Measurements from ENCODE around the gene FAM168A.

FAM168A gene

DNA sequence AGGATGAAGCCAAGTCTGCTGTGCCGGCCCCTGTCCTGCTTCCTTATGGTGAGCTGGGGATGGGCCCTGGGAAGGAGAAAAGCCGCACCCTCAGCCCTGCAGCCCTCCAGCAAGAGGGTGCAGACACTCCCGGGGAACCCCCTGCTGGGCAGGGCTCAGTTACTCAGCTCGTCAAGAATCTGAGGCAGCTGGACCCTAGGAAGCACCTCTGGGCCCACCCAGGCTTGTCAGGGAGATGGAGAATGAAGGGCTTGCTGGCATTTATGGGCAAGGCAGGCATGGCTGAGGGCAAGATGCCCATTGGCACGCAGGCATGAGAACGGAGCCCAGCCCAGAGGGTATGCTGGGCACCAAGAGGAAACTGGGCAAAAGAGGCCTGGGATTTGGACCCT is 208.8 kb downstream of the FAM168A start:
- Histone ChIP-seq H3K4me1 (ENCODE audit: insufficient read depth, insufficient read length) (peaks cover 28% of the 10 kb centered on the region), H3K9ac (ENCODE audit: insufficient read length, low read depth) (no peak overlapping the region)

DNA sequence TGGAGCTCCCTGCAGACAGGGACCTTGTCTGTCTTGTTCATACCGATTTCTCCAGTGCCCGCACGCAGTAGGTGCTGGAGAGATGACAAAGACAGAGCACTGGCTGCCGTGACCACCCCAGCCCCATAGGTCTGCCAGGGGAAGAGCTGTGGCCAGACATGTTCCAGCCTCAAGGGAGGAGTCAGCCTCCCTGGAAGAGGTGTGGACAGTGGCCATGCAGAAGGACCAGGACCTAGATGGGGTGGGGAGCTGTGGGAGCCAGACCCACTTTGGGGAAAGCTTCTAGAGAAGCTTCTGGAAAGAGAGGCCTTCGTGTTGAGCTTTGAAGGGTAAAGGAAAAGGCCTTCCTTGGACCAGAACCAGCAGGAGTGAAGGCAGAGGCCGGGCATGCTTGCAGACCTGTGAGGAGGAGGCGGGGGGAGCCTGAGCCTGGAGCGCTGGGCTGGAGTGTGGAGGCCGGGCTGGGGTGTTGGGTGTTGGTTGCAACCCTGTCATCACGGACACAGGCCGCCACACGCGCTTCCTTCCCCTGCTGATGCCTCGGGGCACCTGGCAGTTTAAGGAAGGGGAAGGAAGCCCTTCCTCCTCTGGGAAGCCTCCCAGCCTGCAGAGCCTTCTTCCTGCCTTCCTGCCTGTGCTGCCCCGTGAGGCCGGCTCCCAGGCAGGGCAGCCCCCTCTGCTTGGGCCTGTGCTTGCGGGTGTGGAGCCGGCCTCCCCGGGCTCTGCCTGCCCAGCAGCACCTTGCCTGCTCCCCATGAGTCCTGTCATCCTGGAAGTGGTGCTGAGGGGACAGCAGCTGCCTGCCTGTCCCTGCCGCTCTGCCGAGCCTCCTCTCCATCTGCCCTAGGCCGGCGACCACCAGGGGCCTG is 209.4 kb downstream of the FAM168A start:
- Histone ChIP-seq H3K9me3 (ENCODE audit: insufficient read depth, low read length) (no peaks in the 10 kb centered on the region), H3K27me3 (ENCODE audit: insufficient read depth, insufficient read length) (no peaks in the 10 kb centered on the region), H3K4me1 (ENCODE audit: insufficient read depth, insufficient read length) (peaks cover 32% of the 10 kb centered on the region), H3K36me3 (ENCODE audit: insufficient read depth, insufficient read length, low read length) (peaks cover 59% of the 10 kb centered on the region), H3K9ac (ENCODE audit: insufficient read length, low read depth) (peak overlapping the region; percentile 21), H3K4me3 (ENCODE audit: insufficient read length, low read depth) (no peak overlapping the region)
- no peak for DNase-seq (ENCODE audit: low read depth, low spot score)
- no peak for TF ChIP-seq SUZ12 (IDR thresholded peaks at IDR 0.05; ENCODE audit: extremely low read depth, insufficient read depth, insufficient read length)
- TF ChIP-seq YY1 (IDR thresholded peaks at IDR 0.05; ENCODE audit: insufficient read depth, insufficient read length) = no peak
- no peak for TF ChIP-seq ZNF274 (IDR thresholded peaks at IDR 0.05; ENCODE audit: low read depth, low read length)

More for the DNA sequence above, 208.8 kb downstream of the FAM168A start:
- H3K4me3 ChIP-seq (ENCODE audit: insufficient read length, low read depth) = no peak overlapping the region
- no peaks in the 10 kb centered on the region for H3K9me3 ChIP-seq (ENCODE audit: insufficient read depth, low read length)
- no peak for TF ChIP-seq SUZ12 (IDR thresholded peaks at IDR 0.05; ENCODE audit: extremely low read depth, insufficient read depth, insufficient read length)
- TF ChIP-seq ZNF274 (IDR thresholded peaks at IDR 0.05; ENCODE audit: low read depth, low read length) = no peak
- TF ChIP-seq YY1 (IDR thresholded peaks at IDR 0.05; ENCODE audit: insufficient read depth, insufficient read length) = no peak
- no peaks in the 10 kb centered on the region for H3K27me3 ChIP-seq (ENCODE audit: insufficient read depth, insufficient read length)
- H3K36me3 ChIP-seq (ENCODE audit: insufficient read depth, insufficient read length, low read length) = peaks cover 64% of the 10 kb centered on the region
- no peak for DNase-seq (ENCODE audit: low read depth, low spot score)

DNA sequence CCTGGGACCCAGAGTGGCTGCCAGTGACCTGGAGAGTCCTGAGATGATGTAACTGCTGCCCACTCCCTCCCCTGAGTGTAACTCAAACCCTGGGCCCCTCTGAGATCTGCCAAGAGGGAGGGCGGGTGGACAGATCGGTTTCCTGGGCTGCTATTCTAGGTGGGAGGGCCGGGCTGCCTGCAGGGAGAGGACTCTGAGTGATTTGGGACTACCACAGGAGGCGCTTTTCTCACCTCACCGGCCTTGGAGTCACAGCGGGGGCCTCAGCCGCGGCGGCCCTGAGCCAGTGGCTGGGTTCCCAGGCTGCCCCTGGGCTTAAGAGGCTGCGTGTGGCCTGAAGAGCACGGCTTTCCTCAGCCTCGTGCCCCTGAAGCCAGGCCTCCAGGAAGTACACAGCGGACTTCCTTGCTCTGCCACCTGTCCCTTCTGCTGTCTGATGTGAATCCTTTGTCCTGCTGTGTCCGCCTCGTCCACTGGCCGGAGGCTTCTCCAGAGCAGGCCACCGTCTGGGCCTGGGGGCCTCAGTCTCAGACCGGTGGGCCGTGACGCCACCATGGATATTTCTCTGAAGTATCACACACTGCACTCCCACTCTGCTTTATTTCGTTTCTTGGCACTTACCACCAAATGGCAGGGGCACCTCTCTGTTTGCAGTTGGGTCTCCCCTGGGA is 210.2 kb downstream of the FAM168A start:
- Histone ChIP-seq H3K9ac (ENCODE audit: insufficient read length, low read depth) (peak overlapping the region; percentile 10), H3K9me3 (ENCODE audit: insufficient read depth, low read length) (no peaks in the 10 kb centered on the region), H3K27me3 (ENCODE audit: insufficient read depth, insufficient read length) (no peaks in the 10 kb centered on the region), H3K4me3 (ENCODE audit: insufficient read length, low read depth) (no peak overlapping the region), H3K4me1 (ENCODE audit: insufficient read depth, insufficient read length) (peaks cover 40% of the 10 kb centered on the region), H3K36me3 (ENCODE audit: insufficient read depth, insufficient read length, low read length) (peaks cover 52% of the 10 kb centered on the region)
- no peak for DNase-seq (ENCODE audit: low read depth, low spot score)
- TF ChIP-seq YY1 (IDR thresholded peaks at IDR 0.05; ENCODE audit: insufficient read depth, insufficient read length) = no peak
- no peak for TF ChIP-seq SUZ12 (IDR thresholded peaks at IDR 0.05; ENCODE audit: extremely low read depth, insufficient read depth, insufficient read length)
- TF ChIP-seq ZNF274 (IDR thresholded peaks at IDR 0.05; ENCODE audit: low read depth, low read length) = no peak

DNA sequence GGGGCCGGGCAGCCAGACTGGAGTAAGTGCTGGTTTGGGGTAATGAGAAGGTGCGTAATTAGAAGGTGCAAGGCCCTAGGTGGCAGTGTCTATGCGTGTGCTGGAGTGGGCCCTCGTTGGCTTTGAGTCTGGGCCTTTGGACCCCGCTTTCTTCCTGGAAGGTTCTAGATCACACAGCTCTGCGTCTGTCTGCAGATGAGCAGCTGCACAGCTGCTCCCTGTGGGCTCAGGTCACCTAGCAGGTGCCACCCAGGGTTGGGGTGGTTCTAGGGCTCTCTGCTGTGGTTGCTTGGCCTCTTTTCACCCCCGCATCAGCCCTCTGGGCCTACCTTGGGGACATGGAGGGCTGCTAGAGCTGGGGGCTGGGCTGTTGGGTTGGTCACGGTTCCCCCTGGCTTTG is 211.4 kb downstream of the FAM168A start:
- Histone ChIP-seq H3K9ac (ENCODE audit: insufficient read length, low read depth) (no peak overlapping the region), H3K4me1 (ENCODE audit: insufficient read depth, insufficient read length) (peaks cover 47% of the 10 kb centered on the region), H3K4me3 (ENCODE audit: insufficient read length, low read depth) (no peak overlapping the region), H3K27me3 (ENCODE audit: insufficient read depth, insufficient read length) (no peaks in the 10 kb centered on the region), H3K9me3 (ENCODE audit: insufficient read depth, low read length) (no peaks in the 10 kb centered on the region), H3K36me3 (ENCODE audit: insufficient read depth, insufficient read length, low read length) (peaks cover 49% of the 10 kb centered on the region)
- no peak for TF ChIP-seq YY1 (IDR thresholded peaks at IDR 0.05; ENCODE audit: insufficient read depth, insufficient read length)
- no peak for TF ChIP-seq SUZ12 (IDR thresholded peaks at IDR 0.05; ENCODE audit: extremely low read depth, insufficient read depth, insufficient read length)
- no peak for TF ChIP-seq ZNF274 (IDR thresholded peaks at IDR 0.05; ENCODE audit: low read depth, low read length)
- no peak for DNase-seq (ENCODE audit: low read depth, low spot score)

DNA sequence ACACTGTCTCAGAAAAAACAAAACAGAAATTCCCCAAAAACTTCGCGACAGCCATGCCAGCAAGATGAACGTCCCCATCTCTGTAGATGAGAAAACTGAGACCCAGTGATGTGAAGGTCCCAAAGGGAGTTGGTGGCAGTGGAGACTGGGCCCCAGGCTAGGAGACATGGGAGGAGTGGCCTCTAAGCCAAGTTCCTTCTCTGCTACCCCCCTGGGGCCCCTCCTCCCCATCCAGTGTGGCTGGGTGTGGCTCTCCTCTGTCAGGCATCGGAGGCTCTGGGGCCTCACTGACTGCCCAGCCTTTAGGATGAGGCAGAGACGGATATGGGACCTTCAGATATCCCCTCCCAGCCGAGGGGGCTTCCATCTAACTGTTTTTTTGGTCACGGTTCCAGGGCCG is 211.9 kb downstream of the FAM168A start:
- H3K4me1 ChIP-seq (ENCODE audit: insufficient read depth, insufficient read length) = peaks cover 53% of the 10 kb centered on the region
- H3K4me3 ChIP-seq (ENCODE audit: insufficient read length, low read depth) = no peak overlapping the region
- H3K9me3 ChIP-seq (ENCODE audit: insufficient read depth, low read length) = no peaks in the 10 kb centered on the region
- TF ChIP-seq YY1 (IDR thresholded peaks at IDR 0.05; ENCODE audit: insufficient read depth, insufficient read length) = no peak
- TF ChIP-seq SUZ12 (IDR thresholded peaks at IDR 0.05; ENCODE audit: extremely low read depth, insufficient read depth, insufficient read length) = no peak
- no peak for TF ChIP-seq ZNF274 (IDR thresholded peaks at IDR 0.05; ENCODE audit: low read depth, low read length)
- peaks cover 43% of the 10 kb centered on the region for H3K36me3 ChIP-seq (ENCODE audit: insufficient read depth, insufficient read length, low read length)
- H3K9ac ChIP-seq (ENCODE audit: insufficient read length, low read depth) = no peak overlapping the region
- DNase-seq (ENCODE audit: low read depth, low spot score) = no peak
- H3K27me3 ChIP-seq (ENCODE audit: insufficient read depth, insufficient read length) = no peaks in the 10 kb centered on the region

DNA sequence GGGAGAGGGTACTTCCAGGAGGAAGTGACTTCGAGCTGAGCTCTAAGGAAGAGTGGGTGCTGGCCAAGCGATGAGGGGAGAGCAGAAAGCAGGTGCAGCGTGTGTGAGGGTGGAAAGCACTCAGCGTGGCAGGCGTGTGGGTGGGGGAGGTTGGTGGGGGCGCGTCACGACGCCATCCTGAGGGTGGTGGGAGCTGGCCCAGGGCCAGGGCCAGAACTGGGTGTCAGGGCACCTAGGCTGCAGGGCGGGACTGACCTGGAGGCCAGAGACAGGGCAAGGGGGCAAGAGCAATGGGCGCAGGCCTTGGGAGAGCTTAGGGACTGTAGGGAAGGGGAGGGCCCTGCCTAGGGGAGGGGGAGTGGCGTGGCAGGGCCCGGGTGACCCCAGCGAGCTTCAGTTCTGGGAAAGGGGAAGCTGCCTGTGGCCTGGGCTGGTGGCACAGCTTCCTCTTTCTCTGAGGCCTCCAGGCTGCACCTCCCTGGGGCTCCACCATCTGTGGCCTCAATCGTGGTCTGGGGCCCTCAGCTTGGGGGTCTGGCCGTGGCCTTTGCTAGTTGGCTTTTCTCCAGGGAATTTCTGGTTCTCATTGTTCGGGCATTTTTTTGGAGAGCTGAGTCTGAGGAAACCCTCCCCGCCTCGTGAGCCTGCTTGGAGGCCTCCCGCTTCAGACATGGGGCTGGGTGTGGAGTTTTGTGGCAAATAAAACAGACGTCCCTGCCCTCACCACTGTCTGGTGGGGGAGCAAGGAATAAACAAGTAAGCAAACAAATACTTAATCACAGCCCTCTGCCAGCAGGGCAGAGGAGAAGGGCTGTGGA is 212.8 kb downstream of the FAM168A start:
- H3K4me3 ChIP-seq (ENCODE audit: insufficient read length, low read depth) = no peak overlapping the region
- peaks cover 35% of the 10 kb centered on the region for H3K36me3 ChIP-seq (ENCODE audit: insufficient read depth, insufficient read length, low read length)
- H3K9me3 ChIP-seq (ENCODE audit: insufficient read depth, low read length) = no peaks in the 10 kb centered on the region
- no peak for TF ChIP-seq YY1 (IDR thresholded peaks at IDR 0.05; ENCODE audit: insufficient read depth, insufficient read length)
- TF ChIP-seq ZNF274 (IDR thresholded peaks at IDR 0.05; ENCODE audit: low read depth, low read length) = no peak
- TF ChIP-seq SUZ12 (IDR thresholded peaks at IDR 0.05; ENCODE audit: extremely low read depth, insufficient read depth, insufficient read length) = no peak
- no peaks in the 10 kb centered on the region for H3K27me3 ChIP-seq (ENCODE audit: insufficient read depth, insufficient read length)
- H3K9ac ChIP-seq (ENCODE audit: insufficient read length, low read depth) = no peak overlapping the region
- DNase-seq (ENCODE audit: low read depth, low spot score) = no peak
- H3K4me1 ChIP-seq (ENCODE audit: insufficient read depth, insufficient read length) = peaks cover 59% of the 10 kb centered on the region
